ENCODE data around the gene GID8. TPM values are rescaled to one million over a fixed set of nuclear protein-coding genes. Genes with fewer than 3 reads are reported as not detected.

Gene GID8
- total RNA-seq, 4 donors from 2014 or later, result 23.2 to 34.8 (median 27.9) TPM

DNA sequence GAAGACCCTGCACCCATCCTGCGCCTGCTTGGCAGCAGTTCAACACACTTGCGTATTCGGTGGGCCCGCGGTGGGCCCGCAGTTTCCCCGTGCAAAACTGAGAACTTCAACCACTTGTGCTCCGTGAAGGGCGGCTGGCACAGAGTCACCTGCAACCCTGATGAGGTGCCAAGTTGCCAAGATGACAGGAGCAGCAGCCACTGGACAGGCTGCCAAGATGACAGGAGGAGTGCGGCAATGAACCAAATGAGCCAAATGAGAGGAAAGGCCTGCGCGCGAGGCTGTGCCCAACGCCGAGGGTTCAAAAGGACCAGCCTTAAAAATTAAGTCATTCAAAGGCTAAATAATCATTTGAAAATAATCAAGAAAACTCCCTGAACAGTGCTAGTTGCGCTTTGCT lies 31.7 kb upstream of the GID8 start:
- Histone ChIP-seq H3K27ac (no peak overlapping the region), H3K27me3 (no peaks in the 10 kb centered on the region), H3K36me3 (peaks cover 0 to 100% of the 10 kb centered on the region in 2 donors), H3K4me1 (peaks cover 0 to 25% (median 0%) of the 10 kb centered on the region in 3 donors), H3K4me3 (no peak overlapping the region), H3K9me3 (no peaks in the 10 kb centered on the region)
- TF ChIP-seq, protein P1, sequence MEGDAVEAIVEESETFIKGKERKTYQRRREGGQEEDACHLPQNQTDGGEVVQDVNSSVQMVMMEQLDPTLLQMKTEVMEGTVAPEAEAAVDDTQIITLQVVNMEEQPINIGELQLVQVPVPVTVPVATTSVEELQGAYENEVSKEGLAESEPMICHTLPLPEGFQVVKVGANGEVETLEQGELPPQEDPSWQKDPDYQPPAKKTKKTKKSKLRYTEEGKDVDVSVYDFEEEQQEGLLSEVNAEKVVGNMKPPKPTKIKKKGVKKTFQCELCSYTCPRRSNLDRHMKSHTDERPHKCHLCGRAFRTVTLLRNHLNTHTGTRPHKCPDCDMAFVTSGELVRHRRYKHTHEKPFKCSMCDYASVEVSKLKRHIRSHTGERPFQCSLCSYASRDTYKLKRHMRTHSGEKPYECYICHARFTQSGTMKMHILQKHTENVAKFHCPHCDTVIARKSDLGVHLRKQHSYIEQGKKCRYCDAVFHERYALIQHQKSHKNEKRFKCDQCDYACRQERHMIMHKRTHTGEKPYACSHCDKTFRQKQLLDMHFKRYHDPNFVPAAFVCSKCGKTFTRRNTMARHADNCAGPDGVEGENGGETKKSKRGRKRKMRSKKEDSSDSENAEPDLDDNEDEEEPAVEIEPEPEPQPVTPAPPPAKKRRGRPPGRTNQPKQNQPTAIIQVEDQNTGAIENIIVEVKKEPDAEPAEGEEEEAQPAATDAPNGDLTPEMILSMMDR (IDR thresholded peaks at IDR 0.05), result no peak
- no peak for ATAC-seq
- 80% methylated on average over 2 of the region's 16 CpGs for WGBS, 2 donors (ENCODE audit: low coverage in 1 of 2)

DNA sequence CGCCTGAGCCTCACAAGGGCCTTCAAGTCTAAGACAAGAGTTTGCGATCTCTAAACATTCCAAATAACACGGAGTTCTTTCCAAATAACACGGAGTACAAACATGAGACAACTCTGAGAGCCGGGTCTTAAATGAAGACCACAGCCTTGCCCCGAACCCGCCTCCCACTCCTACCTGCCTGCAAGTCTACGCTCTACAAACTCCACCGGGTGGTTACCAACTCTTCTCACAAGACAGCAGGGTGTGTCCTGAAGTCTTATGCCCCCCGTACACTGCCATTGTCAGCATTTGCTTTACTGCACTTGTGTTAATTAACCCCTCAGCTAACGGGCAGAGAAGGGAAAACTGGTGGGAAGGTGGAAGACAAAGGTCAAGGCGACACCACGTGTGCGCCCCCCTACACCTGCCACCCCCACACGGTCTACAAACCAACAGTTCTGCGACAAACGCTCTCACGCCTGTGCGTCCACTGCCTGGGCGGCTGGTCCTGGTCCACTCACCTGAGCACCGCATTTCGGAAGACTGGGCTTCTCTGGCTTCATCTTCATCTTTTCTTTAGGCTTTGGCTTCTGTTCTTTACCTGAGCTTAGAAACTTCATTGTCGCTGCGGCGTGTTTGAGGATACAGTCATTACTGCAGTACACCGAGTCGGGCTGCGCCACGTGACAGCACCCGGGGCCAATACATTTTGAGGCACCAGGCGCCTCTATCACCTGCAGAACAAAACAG lies 31.1 kb upstream of the GID8 start:
- Histone ChIP-seq H3K27ac (no peak overlapping the region), H3K27me3 (no peaks in the 10 kb centered on the region), H3K4me3 (no peak overlapping the region), H3K36me3 (peaks cover 0 to 100% of the 10 kb centered on the region in 2 donors), H3K4me1 (peaks cover 0 to 29% (median 0%) of the 10 kb centered on the region in 3 donors), H3K9me3 (no peaks in the 10 kb centered on the region)
- 80 to 90% methylated on average over 9 to 20 of the region's 31 CpGs for WGBS, 2 donors (ENCODE audit: low coverage in 1 of 2)
- ATAC-seq, result no peak
- TF ChIP-seq POLR2A (IDR thresholded peaks at IDR 0.05) (no peak), POLR2AphosphoS5 (IDR thresholded peaks at IDR 0.05) (no peak), EP300 (IDR thresholded peaks at IDR 0.05) (no peak)
- TF ChIP-seq, protein P1 (IDR thresholded peaks at IDR 0.05), result no peak

DNA sequence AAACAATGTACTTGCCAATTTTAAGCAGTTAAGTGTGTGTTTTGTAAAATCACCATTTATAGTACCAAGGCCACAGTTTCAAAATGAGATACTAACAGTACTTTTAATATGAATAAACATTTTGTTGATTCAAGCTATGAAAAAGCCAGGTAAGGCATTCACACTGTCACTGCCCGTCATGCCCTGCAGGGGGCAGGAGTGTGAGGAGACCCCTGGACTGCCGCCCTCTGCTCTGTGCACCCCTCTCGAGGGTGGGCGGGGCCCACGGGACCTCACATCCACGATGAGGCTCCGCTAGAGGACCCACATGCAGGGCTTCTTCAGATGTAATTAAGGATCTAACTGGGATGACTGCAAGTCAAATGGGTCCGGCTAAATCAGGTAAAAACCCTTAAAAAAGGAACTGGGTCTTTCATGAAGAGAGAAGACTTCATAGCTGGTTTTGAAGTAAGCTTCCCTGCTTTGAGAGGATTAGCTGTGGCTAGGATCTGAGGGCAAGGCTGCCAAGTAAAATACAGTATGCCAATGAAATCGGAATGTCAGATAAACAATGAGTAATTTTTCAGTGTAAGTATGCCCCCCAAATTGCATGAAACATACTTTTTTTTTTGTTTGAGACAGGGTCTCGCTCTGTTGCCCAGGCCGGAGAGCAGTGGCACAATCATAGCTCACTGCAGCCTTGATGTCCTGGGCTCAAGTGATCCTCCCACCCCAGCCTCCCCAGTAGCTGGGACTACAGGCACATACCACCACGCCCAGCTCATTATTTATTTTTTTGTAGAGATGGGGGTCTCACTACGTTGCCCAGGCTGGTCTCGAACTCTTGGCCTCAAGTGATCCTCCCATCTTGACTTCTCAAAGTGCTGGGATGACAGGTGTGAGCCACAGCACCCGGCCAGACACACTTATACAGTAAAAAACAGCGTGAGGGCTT lies 30.3 kb upstream of the GID8 start:
- 59 to 60% methylated on average over 11 to 13 of the region's 16 CpGs for WGBS, 2 donors (ENCODE audit: low coverage in 1 of 2)
- Histone ChIP-seq H3K27ac (no peak overlapping the region), H3K27me3 (no peaks in the 10 kb centered on the region), H3K4me1 (peaks cover 0 to 36% (median 0%) of the 10 kb centered on the region in 3 donors), H3K36me3 (peaks cover 0 to 100% of the 10 kb centered on the region in 2 donors), H3K9me3 (no peaks in the 10 kb centered on the region), H3K4me3 (no peak overlapping the region)
- no peak for ATAC-seq
- TF ChIP-seq EP300 (IDR thresholded peaks at IDR 0.05) (no peak), POLR2AphosphoS5 (IDR thresholded peaks at IDR 0.05) (no peak), POLR2A (IDR thresholded peaks at IDR 0.05) (no peak)
- TF ChIP-seq, protein P1 (IDR thresholded peaks at IDR 0.05), result peak in 1 of 4 experiments; percentile 33

DNA sequence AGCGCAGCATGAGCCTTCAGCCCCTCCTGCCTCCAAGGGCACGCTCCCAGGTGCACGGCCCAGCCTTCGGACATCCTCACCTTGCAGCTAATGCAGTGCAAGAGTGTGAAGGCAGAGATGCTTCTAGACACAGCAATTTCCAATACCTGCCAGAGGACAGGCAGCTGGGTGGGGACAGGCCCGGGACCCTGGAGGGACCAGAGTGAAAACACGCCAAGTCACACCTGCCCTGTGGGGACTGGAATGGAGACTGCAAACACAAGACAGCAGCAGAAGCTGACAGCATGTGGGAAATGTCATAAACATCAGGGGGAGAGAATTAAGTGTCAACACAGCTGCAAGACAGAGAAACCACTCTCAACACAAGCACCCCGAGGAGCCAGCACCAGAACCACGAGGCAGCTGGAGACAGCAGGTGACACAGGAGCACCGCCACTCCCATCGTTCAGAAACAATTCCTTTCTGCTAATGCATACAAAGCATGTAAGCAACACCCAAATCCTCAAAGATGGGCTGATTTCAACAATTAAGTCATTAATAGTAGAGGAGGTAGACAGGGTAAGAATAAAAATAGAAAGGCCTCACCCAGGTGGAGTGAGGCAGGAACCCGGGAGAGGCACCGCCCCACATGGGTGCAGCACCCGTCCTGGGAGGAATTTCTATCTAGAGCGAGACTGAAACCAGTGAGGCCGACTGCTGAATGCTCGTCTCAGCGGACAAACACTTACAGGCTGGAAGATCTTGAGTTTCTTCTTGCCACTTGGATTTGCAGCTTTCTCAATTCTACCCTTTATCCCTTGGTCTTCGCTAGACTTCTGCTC lies 28.8 kb upstream of the GID8 start:
- Histone ChIP-seq H3K27ac (no peak overlapping the region), H3K4me3 (no peak overlapping the region), H3K36me3 (peaks cover 0 to 95% of the 10 kb centered on the region in 2 donors), H3K27me3 (no peaks in the 10 kb centered on the region), H3K4me1 (peaks cover 0 to 46% (median 9%) of the 10 kb centered on the region in 3 donors), H3K9me3 (no peaks in the 10 kb centered on the region)
- no peak for TF ChIP-seq POLR2A (IDR thresholded peaks at IDR 0.05)
- TF ChIP-seq, protein P1 (IDR thresholded peaks at IDR 0.05), result no peak
- no peak for TF ChIP-seq EP300 (IDR thresholded peaks at IDR 0.05)
- TF ChIP-seq POLR2AphosphoS5 (IDR thresholded peaks at IDR 0.05), result no peak
- no peak for ATAC-seq
- 71 to 80% methylated on average over 15 to 16 of the region's 18 CpGs for WGBS, 2 donors (ENCODE audit: low coverage in 1 of 2)
